Measurements from ENCODE around the gene ATXN2L. TPM values are rescaled to one million over a fixed set of nuclear protein-coding genes. Genes with fewer than 3 reads are reported as not detected.

The ATXN2L gene
- total RNA-seq, 1 donor from 2014 or later = 21.4 TPM

- Histone ChIP-seq H4K20me1 (ENCODE audit: low read depth) (no peaks in the 10 kb centered on the region), H3K4me2 (no peak overlapping the region), H3K27me3 (peaks cover 5% of the 10 kb centered on the region), H3K9me3 (ENCODE audit: low read depth) (no peaks in the 10 kb centered on the region), H3K9ac (no peak overlapping the region), H3K4me3 (no peak overlapping the region), H3F3A (ENCODE audit: low read depth) (peaks cover 23% of the 10 kb centered on the region), H3K27ac (no peak overlapping the region), H3K4me1 (peaks cover 18% of the 10 kb centered on the region), H2AFZ (replicated peaks) (no peak overlapping the region), H3K36me3 (no peaks in the 10 kb centered on the region), H3K79me2 (ENCODE audit: low read depth) (peaks cover 10% of the 10 kb centered on the region)
- H3K9me3 Mint-ChIP-seq = no peaks in the 10 kb centered on the region
- peak overlapping the region; percentile 24 for H3K27ac Mint-ChIP-seq
- H3K4me3 Mint-ChIP-seq = no peak overlapping the region
- no peak for DNase-seq (ENCODE audit: low spot score)
- peaks cover 40% of the 10 kb centered on the region for H3K4me1 Mint-ChIP-seq
- peaks cover 10% of the 10 kb centered on the region for H3K27me3 Mint-ChIP-seq (ENCODE audit: insufficient read depth, low read depth)
- TF ChIP-seq EZH2 (IDR thresholded peaks at IDR 0.05) (no peak), EZH2phosphoT487 (IDR thresholded peaks at IDR 0.05) (no peak), CTCF (IDR thresholded peaks at IDR 0.05) (no peak)
- H3K36me3 Mint-ChIP-seq = no peaks in the 10 kb centered on the region
Observed at GRCh38 chr16:28883221-28883996, 60.6 kb downstream of the ATXN2L start.

GRCh38 chr16:28884045-28884444 lies 61.2 kb downstream of the ATXN2L start:
- Mint-ChIP-seq H3K4me3 (no peak overlapping the region), H3K27ac (peak overlapping the region; percentile 24), H3K27me3 (ENCODE audit: insufficient read depth, low read depth) (peaks cover 10% of the 10 kb centered on the region), H3K36me3 (no peaks in the 10 kb centered on the region), H3K9me3 (no peaks in the 10 kb centered on the region), H3K4me1 (peaks cover 34% of the 10 kb centered on the region)
- Histone ChIP-seq H4K20me1 (ENCODE audit: low read depth) (no peaks in the 10 kb centered on the region), H3K36me3 (no peaks in the 10 kb centered on the region), H3K27me3 (peaks cover 5% of the 10 kb centered on the region), H3K4me2 (no peak overlapping the region), H3K27ac (no peak overlapping the region), H3K79me2 (ENCODE audit: low read depth) (peaks cover 4% of the 10 kb centered on the region), H3K4me3 (no peak overlapping the region), H3K9ac (no peak overlapping the region), H3F3A (ENCODE audit: low read depth) (peaks cover 22% of the 10 kb centered on the region), H3K4me1 (peaks cover 12% of the 10 kb centered on the region), H3K9me3 (ENCODE audit: low read depth) (no peaks in the 10 kb centered on the region), H2AFZ (replicated peaks) (no peak overlapping the region)
- TF ChIP-seq EZH2phosphoT487 (IDR thresholded peaks at IDR 0.05) = no peak
- no peak for TF ChIP-seq CTCF (IDR thresholded peaks at IDR 0.05)
- TF ChIP-seq EZH2 (IDR thresholded peaks at IDR 0.05) = no peak
- no peak for DNase-seq (ENCODE audit: low spot score)

Small RNAs within 50 kb of the gene (microRNA-seq; reads per million reads assigned to microRNA genes)
- not detected for gene MIR4721

Small RNAs within 50 kb of the gene (small RNA-seq; reads per million reads assigned to genes)
- gene RF00416 = not detected

Other genes with a start within 250 kb of the ATXN2L start
- 0.12 TPM in 1 of 2 replicates, not detected in the other for gene SULT1A2, start 225.9 kb upstream of the ATXN2L start, total RNA-seq (ENCODE audit: low replicate concordance)
- 2.3 and 4.2 TPM in 2 replicates for gene SULT1A1, start 213.0 kb upstream of the ATXN2L start, total RNA-seq (ENCODE audit: low replicate concordance)
- not detected in 2 replicates for gene NPIPB8, start 184.9 kb upstream of the ATXN2L start, total RNA-seq (ENCODE audit: low replicate concordance)
- 172 and 237 TPM in 2 replicates for gene EIF3C, start 111.5 kb upstream of the ATXN2L start, total RNA-seq (ENCODE audit: low replicate concordance)
- gene NPIPB9, start 71.2 kb upstream of the ATXN2L start, total RNA-seq (ENCODE audit: low replicate concordance) = 2.8 TPM in 1 of 2 replicates, not detected in the other
- 74.0 and 131 TPM in 2 replicates for gene TUFM, start 23.3 kb downstream of the ATXN2L start, total RNA-seq (ENCODE audit: low replicate concordance)
- gene SH2B1, start 40.8 kb downstream of the ATXN2L start, total RNA-seq (ENCODE audit: low replicate concordance) = 12.4 and 30.6 TPM in 2 replicates
- 1.6 and 8.2 TPM in 2 replicates for gene ATP2A1, start 55.5 kb downstream of the ATXN2L start, total RNA-seq (ENCODE audit: low replicate concordance)
- gene RABEP2, start 102.2 kb downstream of the ATXN2L start, total RNA-seq (ENCODE audit: low replicate concordance) = 9.1 and 22.0 TPM in 2 replicates
- 0.15 TPM in 1 of 2 replicates, not detected in the other for gene CD19, start 109.0 kb downstream of the ATXN2L start, total RNA-seq (ENCODE audit: low replicate concordance)
- gene NFATC2IP, start 127.9 kb downstream of the ATXN2L start, total RNA-seq (ENCODE audit: low replicate concordance) = 33.2 and 58.4 TPM in 2 replicates
- gene SPNS1, start 151.8 kb downstream of the ATXN2L start, total RNA-seq (ENCODE audit: low replicate concordance) = 11.6 and 31.8 TPM in 2 replicates
- gene LAT, start 162.1 kb downstream of the ATXN2L start, total RNA-seq (ENCODE audit: low replicate concordance) = 2.9 TPM in 1 of 2 replicates, not detected in the other

Measured in neural progenitor cell (in vitro differentiated cells).